ENCODE data around the gene LGALS9B. TPM values are rescaled to one million over a fixed set of nuclear protein-coding genes. Genes with fewer than 3 reads are reported as not detected.
"Not testable (repeated sequence)": the region's sequence is repeated elsewhere in the genome, so short reads cannot be mapped to it uniquely, and the experiment has no call there.

Gene LGALS9B
- total RNA-seq, 2 experiments from 2014 or later = not detected

GRCh38 chr17:20469107-20469506 is 1.8 kb upstream of the LGALS9B start:
- H3K36me3 ChIP-seq (ENCODE audit: insufficient read depth, low read length); H3K27ac ChIP-seq (ENCODE audit: low read depth in 1 of 2, low read length in 2 of 2); H3K4me1 ChIP-seq (ENCODE audit: insufficient read depth, low read length); H3K4me3 Mint-ChIP-seq; H3K9me3 ChIP-seq (ENCODE audit: control insufficient read depth in 1 of 2, insufficient read depth in 1 of 2, low read length in 2 of 2); DNase-seq; H3K4me1 Mint-ChIP-seq (ENCODE audit: low read depth); ATAC-seq (ENCODE audit: poor library complexity); POLR2A ChIA-PET; H3K27me3 Mint-ChIP-seq; CTCF ChIA-PET; intact Hi-C loops (cut with DNase I, micrococcal nuclease); H3K27ac Mint-ChIP-seq; H3K9me3 Mint-ChIP-seq; H3K27me3 ChIP-seq (ENCODE audit: control insufficient read depth in 1 of 2, insufficient read depth in 2 of 2, low read length in 2 of 2); H3K4me3 ChIP-seq (ENCODE audit: low read length); H3K36me3 Mint-ChIP-seq (ENCODE audit: low read depth): not testable (repeated sequence)

- H3K36me3 Mint-ChIP-seq (ENCODE audit: low read depth); intact Hi-C loops (cut with DNase I, micrococcal nuclease); H3K36me3 ChIP-seq (ENCODE audit: insufficient read depth, low read length); H3K27me3 Mint-ChIP-seq; H3K9me3 Mint-ChIP-seq; H3K27ac Mint-ChIP-seq; H3K4me1 ChIP-seq (ENCODE audit: insufficient read depth, low read length); CTCF ChIA-PET; POLR2A ChIA-PET; ATAC-seq (ENCODE audit: poor library complexity); H3K4me3 ChIP-seq (ENCODE audit: low read length); H3K9me3 ChIP-seq (ENCODE audit: control insufficient read depth in 1 of 2, insufficient read depth in 1 of 2, low read length in 2 of 2); H3K27ac ChIP-seq (ENCODE audit: low read depth in 1 of 2, low read length in 2 of 2); DNase-seq; H3K4me1 Mint-ChIP-seq (ENCODE audit: low read depth); H3K4me3 Mint-ChIP-seq; H3K27me3 ChIP-seq (ENCODE audit: control insufficient read depth in 1 of 2, insufficient read depth in 2 of 2, low read length in 2 of 2): not testable (repeated sequence)
Measured at GRCh38 chr17:20466999-20467398, 340 bp downstream of the LGALS9B start.

DNA sequence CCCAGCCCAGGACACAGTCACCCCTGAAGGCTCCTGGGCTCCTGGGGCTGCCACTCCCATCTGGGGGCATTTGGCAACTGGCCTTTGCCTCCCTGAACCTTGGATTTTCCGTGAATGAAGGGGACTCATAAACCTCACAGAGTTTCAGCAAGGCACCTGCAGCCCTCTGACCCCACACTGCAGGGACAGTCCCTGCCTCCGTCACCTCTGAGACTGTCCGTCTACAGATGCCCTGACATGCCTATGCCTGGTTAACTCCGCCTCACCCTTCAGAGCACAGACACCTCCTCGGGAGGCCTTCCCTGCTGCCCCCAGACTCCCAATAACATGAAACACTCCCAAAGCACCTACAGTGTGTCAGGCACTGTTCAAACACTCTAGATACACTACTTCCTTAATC is 786 bp downstream of the LGALS9B start:
- H3K27me3 ChIP-seq (ENCODE audit: control insufficient read depth in 1 of 2, insufficient read depth in 2 of 2, low read length in 2 of 2); CTCF ChIA-PET; H3K27ac ChIP-seq (ENCODE audit: low read depth in 1 of 2, low read length in 2 of 2); H3K27me3 Mint-ChIP-seq; H3K4me3 ChIP-seq (ENCODE audit: low read length); H3K4me1 ChIP-seq (ENCODE audit: insufficient read depth, low read length); H3K36me3 ChIP-seq (ENCODE audit: insufficient read depth, low read length); ATAC-seq (ENCODE audit: poor library complexity); H3K4me1 Mint-ChIP-seq (ENCODE audit: low read depth); POLR2A ChIA-PET; H3K27ac Mint-ChIP-seq; intact Hi-C loops (cut with DNase I, micrococcal nuclease); H3K4me3 Mint-ChIP-seq; H3K36me3 Mint-ChIP-seq (ENCODE audit: low read depth); DNase-seq; H3K9me3 Mint-ChIP-seq; H3K9me3 ChIP-seq (ENCODE audit: control insufficient read depth in 1 of 2, insufficient read depth in 1 of 2, low read length in 2 of 2): not testable (repeated sequence)

GRCh38 chr17:20465535-20465934 is 1.8 kb downstream of the LGALS9B start:
- H3K9me3 ChIP-seq (ENCODE audit: control insufficient read depth in 1 of 2, insufficient read depth in 1 of 2, low read length in 2 of 2); H3K27me3 ChIP-seq (ENCODE audit: control insufficient read depth in 1 of 2, insufficient read depth in 2 of 2, low read length in 2 of 2); H3K27ac ChIP-seq (ENCODE audit: low read depth in 1 of 2, low read length in 2 of 2); H3K36me3 ChIP-seq (ENCODE audit: insufficient read depth, low read length); CTCF ChIA-PET; ATAC-seq (ENCODE audit: poor library complexity); H3K4me1 ChIP-seq (ENCODE audit: insufficient read depth, low read length); H3K27me3 Mint-ChIP-seq; H3K36me3 Mint-ChIP-seq (ENCODE audit: low read depth); DNase-seq; H3K9me3 Mint-ChIP-seq; H3K4me3 Mint-ChIP-seq; POLR2A ChIA-PET; H3K27ac Mint-ChIP-seq; H3K4me1 Mint-ChIP-seq (ENCODE audit: low read depth); intact Hi-C loops (cut with DNase I, micrococcal nuclease); H3K4me3 ChIP-seq (ENCODE audit: low read length): not testable (repeated sequence)

GRCh38 chr17:20464854-20465414 is 2.4 kb downstream of the LGALS9B start:
- H3K27me3 ChIP-seq (ENCODE audit: control insufficient read depth in 1 of 2, insufficient read depth in 2 of 2, low read length in 2 of 2); H3K27ac Mint-ChIP-seq; POLR2A ChIA-PET; H3K27ac ChIP-seq (ENCODE audit: low read depth in 1 of 2, low read length in 2 of 2); DNase-seq; H3K4me3 Mint-ChIP-seq; H3K4me3 ChIP-seq (ENCODE audit: low read length); H3K9me3 Mint-ChIP-seq; intact Hi-C loops (cut with DNase I, micrococcal nuclease); H3K9me3 ChIP-seq (ENCODE audit: control insufficient read depth in 1 of 2, insufficient read depth in 1 of 2, low read length in 2 of 2); H3K4me1 Mint-ChIP-seq (ENCODE audit: low read depth); H3K36me3 Mint-ChIP-seq (ENCODE audit: low read depth); H3K4me1 ChIP-seq (ENCODE audit: insufficient read depth, low read length); CTCF ChIA-PET; ATAC-seq (ENCODE audit: poor library complexity); H3K36me3 ChIP-seq (ENCODE audit: insufficient read depth, low read length); H3K27me3 Mint-ChIP-seq: not testable (repeated sequence)

DNA sequence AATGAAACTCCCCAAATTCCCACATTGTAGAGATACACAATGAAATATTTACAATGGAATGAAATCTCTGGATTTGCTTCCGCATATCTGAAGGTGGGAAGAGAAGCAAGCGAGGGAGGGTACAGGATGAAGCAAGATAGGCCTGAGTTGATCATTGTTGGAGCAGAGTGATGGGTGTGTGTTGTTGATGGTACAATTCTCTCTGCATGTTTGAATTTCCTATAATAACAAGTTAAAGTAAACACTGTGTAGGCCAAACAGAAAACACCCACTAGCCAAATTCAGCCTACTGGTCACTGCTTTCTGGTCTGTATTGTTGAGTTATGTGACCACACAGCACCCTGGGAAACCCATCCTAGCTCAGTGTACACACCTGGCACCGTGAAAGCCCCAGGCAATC is 5.2 kb downstream of the LGALS9B start:
- H3K9me3 Mint-ChIP-seq; intact Hi-C loops (cut with DNase I, micrococcal nuclease); H3K27me3 Mint-ChIP-seq; DNase-seq; POLR2A ChIA-PET; H3K36me3 ChIP-seq (ENCODE audit: insufficient read depth, low read length); H3K4me1 Mint-ChIP-seq (ENCODE audit: low read depth); H3K4me3 Mint-ChIP-seq; H3K4me1 ChIP-seq (ENCODE audit: insufficient read depth, low read length); H3K27ac ChIP-seq (ENCODE audit: low read depth in 1 of 2, low read length in 2 of 2); H3K4me3 ChIP-seq (ENCODE audit: low read length); H3K36me3 Mint-ChIP-seq (ENCODE audit: low read depth); CTCF ChIA-PET; H3K27ac Mint-ChIP-seq; ATAC-seq (ENCODE audit: poor library complexity); H3K9me3 ChIP-seq (ENCODE audit: control insufficient read depth in 1 of 2, insufficient read depth in 1 of 2, low read length in 2 of 2); H3K27me3 ChIP-seq (ENCODE audit: control insufficient read depth in 1 of 2, insufficient read depth in 2 of 2, low read length in 2 of 2): not testable (repeated sequence)

DNA sequence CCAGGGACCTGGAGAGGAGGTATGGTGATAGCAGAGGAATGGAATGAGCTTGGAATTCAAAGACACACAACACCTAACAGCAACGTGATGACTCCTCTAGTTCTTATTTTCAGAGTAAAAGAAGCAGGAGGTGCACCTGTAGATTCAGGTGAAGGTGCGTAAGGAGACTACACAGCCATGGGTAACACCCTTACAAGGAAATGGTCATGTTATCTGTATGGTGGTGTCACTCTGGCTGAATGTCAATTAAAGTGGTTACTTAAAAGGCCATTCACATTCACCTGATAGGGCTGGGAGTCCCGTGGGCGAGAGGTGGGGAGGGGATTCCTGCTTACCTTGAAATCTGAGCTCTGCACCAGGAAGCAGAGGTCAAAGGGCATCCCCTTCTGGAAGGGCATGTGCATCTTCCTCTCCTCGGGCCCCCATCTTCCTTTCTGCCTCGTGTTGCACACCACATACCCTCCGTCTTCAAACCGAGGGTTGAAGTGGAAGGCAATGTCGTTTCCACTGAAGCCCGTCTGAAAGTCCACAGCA is 9.4 kb downstream of the LGALS9B start:
- POLR2A ChIA-PET; H3K9me3 ChIP-seq (ENCODE audit: control insufficient read depth in 1 of 2, insufficient read depth in 1 of 2, low read length in 2 of 2); DNase-seq; H3K36me3 ChIP-seq (ENCODE audit: insufficient read depth, low read length); H3K36me3 Mint-ChIP-seq (ENCODE audit: low read depth); H3K9me3 Mint-ChIP-seq; H3K4me3 ChIP-seq (ENCODE audit: low read length); H3K4me1 ChIP-seq (ENCODE audit: insufficient read depth, low read length); CTCF ChIA-PET; H3K27me3 Mint-ChIP-seq; H3K27ac Mint-ChIP-seq; H3K4me1 Mint-ChIP-seq (ENCODE audit: low read depth); ATAC-seq (ENCODE audit: poor library complexity); H3K27ac ChIP-seq (ENCODE audit: low read depth in 1 of 2, low read length in 2 of 2); H3K4me3 Mint-ChIP-seq; intact Hi-C loops (cut with DNase I, micrococcal nuclease); H3K27me3 ChIP-seq (ENCODE audit: control insufficient read depth in 1 of 2, insufficient read depth in 2 of 2, low read length in 2 of 2): not testable (repeated sequence)
